Measurements from ENCODE around the gene HOOK2. TPM values are rescaled to one million over a fixed set of nuclear protein-coding genes. Genes with fewer than 3 reads are reported as not detected.

The HOOK2 gene
- total RNA-seq (2021; fragmentation: NEBNext Ultra II Directional; extraction: Animal tissue kit (Norgen Biotek cat#: 25700)) (59.3 and 63.2 TPM in 2 replicates), polyA plus RNA-seq (2011; rRNA removed) (23.8 and 39.2 TPM in 2 replicates), polyA minus RNA-seq (2011; rRNA and poly(A)+ RNA removed) (25.1 and 27.9 TPM in 2 replicates)
- 52.1 TPM for polyA plus RNA-seq (2011; cell fraction: cytosol; rRNA removed)
- 124 TPM for polyA plus RNA-seq (2011; cell fraction: nucleus; rRNA removed)
- polyA plus RNA-seq (2012, experiment 1 of 2), result 72.5 to 107 TPM (median 96.5 TPM) in 4 replicates
- polyA plus RNA-seq (2012, experiment 2 of 2), result 35.9 TPM
- polyA plus RNA-seq (2013, experiment 1 of 2), result 47.5 TPM
- polyA plus RNA-seq (2013, experiment 2 of 2), result 40.1 TPM
- polyA minus RNA-seq (2011; cell fraction: cytosol; rRNA and poly(A)+ RNA removed), result 17.9 TPM
- polyA minus RNA-seq (2011; cell fraction: nucleus; rRNA and poly(A)+ RNA removed), result 50.3 TPM
- long read RNA-seq, experiment 1, partial matches to known transcripts, result 15 of 20 reads
- long read RNA-seq, experiment 1, other reads (novel, unspliced or antisense), result 3 of 20 reads
- long read RNA-seq, experiment 2, transcript HOOK2-210 (3 exons, 890 nt), result major isoform, 7 of 32 reads
- long read RNA-seq, experiment 2, partial matches to known transcripts, result 2 of 32 reads
- long read RNA-seq, experiment 2, other reads (novel, unspliced or antisense), result 20 of 32 reads

- Histone ChIP-seq H2BK20ac (ENCODE audit: low read length) (no peak within 1 kb of the TSS), H3K9ac (replicated peaks in 1 of 4; ENCODE audit: extremely low read depth in 1 of 4, low read depth in 3 of 4, low read length in 3 of 4) (peak within 1 kb of the TSS; percentile 49 to 86 (median 68)), H2BK15ac (ENCODE audit: low read length) (no peak within 1 kb of the TSS), H3K14ac (ENCODE audit: insufficient read length) (no peak within 1 kb of the TSS), H3K18ac (ENCODE audit: extremely low read depth, low read length) (peak within 1 kb of the TSS; percentile 98), H3K27ac (ENCODE audit: low read depth, low read length) (peak within 1 kb of the TSS; percentile 85), H3K4me1 (replicated peaks in 1 of 4; ENCODE audit: control insufficient read depth in 3 of 4, insufficient read depth in 4 of 4, low read length in 3 of 4) (peaks cover 2 to 24% (median 15%) of the 10 kb centered on the region in 4 experiments), H3K23ac (ENCODE audit: insufficient read length) (no peak within 1 kb of the TSS), H4K91ac (replicated peaks; ENCODE audit: insufficient read length, low read length) (peak within 1 kb of the TSS; percentile 93), H3K4me3 (ENCODE audit: extremely low read depth in 1 of 4, insufficient read depth in 2 of 4, low read depth in 3 of 4, low read length in 4 of 4) (peak within 1 kb of the TSS; percentile 53 to 92 (median 60)), H3K23me2 (ENCODE audit: low read depth, low read length) (peaks cover 18% of the 10 kb centered on the region; the same call in 1 of the 2 replicates), H3K4me2 (ENCODE audit: insufficient read depth in 1 of 2, low read depth in 2 of 2, low read length in 2 of 2) (peak within 1 kb of the TSS; percentile 80 to 92), H3K4ac (replicated peaks; ENCODE audit: insufficient read length, low read depth, low read length) (peak within 1 kb of the TSS; percentile 10), H3K9me3 (ENCODE audit: insufficient read depth in 2 of 2, low read depth in 1 of 2, low read length in 1 of 2) (no peaks in the 10 kb centered on the region), H3K27me3 (replicated peaks in 1 of 4; ENCODE audit: control insufficient read depth in 3 of 4, extremely low read depth in 1 of 4, insufficient read depth in 3 of 4, low read length in 3 of 4) (no peaks in the 10 kb centered on the region), H2BK120ac (replicated peaks; ENCODE audit: low read depth, low read length) (no peak within 1 kb of the TSS), H4K5ac (ENCODE audit: insufficient read length, low read depth, low read length) (peak within 1 kb of the TSS; percentile 92), H2AFZ (ENCODE audit: low read length) (peak within 1 kb of the TSS; percentile 90; the same call in 1 of the 2 replicates), H2AK5ac (ENCODE audit: low read depth, low read length) (no peak within 1 kb of the TSS), H2BK5ac (ENCODE audit: low read depth, low read length) (peak within 1 kb of the TSS; percentile 96; the same call in 1 of the 2 replicates), H3K79me1 (ENCODE audit: low read depth, low read length) (no peaks in the 10 kb centered on the region), H2BK12ac (ENCODE audit: low read depth, low read length) (no peak within 1 kb of the TSS), H4K20me1 (replicated peaks in 1 of 2; ENCODE audit: control insufficient read depth in 1 of 2, insufficient read depth in 2 of 2, low read length in 2 of 2) (peaks cover 0 to 3% of the 10 kb centered on the region in 2 experiments), H3K56ac (replicated peaks; ENCODE audit: insufficient read length, low read depth, low read length) (peak within 1 kb of the TSS; percentile 91), H3K36me3 (ENCODE audit: control insufficient read depth in 2 of 4, insufficient read depth in 4 of 4, low read length in 3 of 4) (peaks cover 0 to 9% (median 5%) of the 10 kb centered on the region in 4 experiments; a peak in 6 of 8 replicates), H3K79me2 (ENCODE audit: control insufficient read depth in 1 of 2, insufficient read depth in 2 of 2, low read length in 2 of 2) (no peaks in the 10 kb centered on the region), H4K8ac (ENCODE audit: extremely low read depth, insufficient read depth, low read length) (peak within 1 kb of the TSS; percentile 92)
- ChIA-PET POLR2A (ENCODE audit: partially characterized antibody) (interaction anchor here (0.6 to 16.6 kb wide), 11 partner anchors 11 to 169 kb away, joined by 3 to 317 read pairs (median 5); partner anchors contain the start of genes DNASE2, JUNB, PRDX2 and THSD8), CTCF (ENCODE audit: partially characterized antibody) (interaction anchor here (0.6 to 11.2 kb wide), 15 partner anchors 12 to 274 kb away, joined by 3 to 137 read pairs (median 4); partner anchors contain the start of genes GET3, JUNB, PRDX2 and THSD8)
- WGBS, 2 experiments (ENCODE audit: extremely low coverage in 1 of 2, insufficient coverage in 1 of 2, insufficient read length in 1 of 2, insufficient replicate concordance in 2 of 2, low coverage in 1 of 2, low lambda C conversion rate in 2 of 2, missing lambda C conversion rate in 1 of 2), result 17% methylated on average over 35 of the region's 58 CpGs; no CpG with 5 or more reads in 1 of the 2 experiments
- DNase-seq (ENCODE audit: low read depth in 1 of 2, low spot score in 2 of 2) (peak in 1 of 2 experiments; percentile 93), FAIRE-seq (no peak)
- TF ChIP-seq SIN3A (conservative IDR thresholded peaks at IDR 0.05 in 1 of 2, IDR thresholded peaks at IDR 0.05 in 1 of 2; ENCODE audit: low read depth in 1 of 2, low read length in 2 of 2) (peak in 1 of 2 experiments; percentile 77; a peak in 2 of 4 replicates), SIRT6 (IDR thresholded peaks at IDR 0.05; ENCODE audit: low read length) (no peak), USF2 (IDR thresholded peaks at IDR 0.05; ENCODE audit: low read length) (peak; percentile 97), CREB1 (IDR thresholded peaks at IDR 0.05) (peak; percentile 19; the same call in 1 of the 2 replicates), JUND (IDR thresholded peaks at IDR 0.05; ENCODE audit: low read length) (no peak)
Measured at GRCh38 chr19:12774588-12775555, at the start of gene HOOK2. Gene HOOK2, minus strand, starts transcription at chr19:12775552. Its CDS starts 103 bp downstream, at chr19:12775449.
